ENCODE data around the gene TAF13.
"Not testable (repeated sequence)": the region's sequence is repeated elsewhere in the genome, so short reads cannot be mapped to it uniquely, and the experiment has no call there.

Gene TAF13

DNA sequence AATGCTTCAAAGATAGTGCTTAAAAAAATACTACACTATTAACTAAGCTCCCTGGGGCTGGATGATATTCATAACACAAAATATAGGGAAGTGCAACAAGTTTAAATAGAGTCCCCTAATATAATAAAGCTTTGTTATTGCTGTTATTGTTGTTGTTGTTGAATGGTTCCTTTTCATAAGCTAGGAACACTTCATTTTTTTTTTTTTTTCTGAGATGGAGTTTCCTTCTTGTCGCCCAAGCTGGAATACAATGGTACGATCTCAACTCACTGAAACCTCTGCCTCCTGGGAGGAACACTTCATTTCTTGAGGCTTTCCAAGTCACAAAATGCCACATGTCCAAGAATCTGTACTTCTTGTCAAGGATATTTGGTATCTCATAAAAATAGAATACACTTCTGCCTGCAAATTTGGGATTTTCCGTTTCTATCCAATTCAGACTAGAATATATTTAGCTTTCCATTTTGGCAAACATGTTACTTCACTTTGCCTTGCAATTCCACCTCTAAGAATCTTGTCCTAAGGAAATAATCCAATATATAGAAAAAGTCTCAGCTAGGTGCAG lies 55.0 kb downstream of the TAF13 start:
- no peak for DNase-seq (ENCODE audit: low spot score)
- TF ChIP-seq, protein P1, sequence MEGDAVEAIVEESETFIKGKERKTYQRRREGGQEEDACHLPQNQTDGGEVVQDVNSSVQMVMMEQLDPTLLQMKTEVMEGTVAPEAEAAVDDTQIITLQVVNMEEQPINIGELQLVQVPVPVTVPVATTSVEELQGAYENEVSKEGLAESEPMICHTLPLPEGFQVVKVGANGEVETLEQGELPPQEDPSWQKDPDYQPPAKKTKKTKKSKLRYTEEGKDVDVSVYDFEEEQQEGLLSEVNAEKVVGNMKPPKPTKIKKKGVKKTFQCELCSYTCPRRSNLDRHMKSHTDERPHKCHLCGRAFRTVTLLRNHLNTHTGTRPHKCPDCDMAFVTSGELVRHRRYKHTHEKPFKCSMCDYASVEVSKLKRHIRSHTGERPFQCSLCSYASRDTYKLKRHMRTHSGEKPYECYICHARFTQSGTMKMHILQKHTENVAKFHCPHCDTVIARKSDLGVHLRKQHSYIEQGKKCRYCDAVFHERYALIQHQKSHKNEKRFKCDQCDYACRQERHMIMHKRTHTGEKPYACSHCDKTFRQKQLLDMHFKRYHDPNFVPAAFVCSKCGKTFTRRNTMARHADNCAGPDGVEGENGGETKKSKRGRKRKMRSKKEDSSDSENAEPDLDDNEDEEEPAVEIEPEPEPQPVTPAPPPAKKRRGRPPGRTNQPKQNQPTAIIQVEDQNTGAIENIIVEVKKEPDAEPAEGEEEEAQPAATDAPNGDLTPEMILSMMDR (IDR thresholded peaks at IDR 0.05): no peak
- Histone ChIP-seq H3K4me3 (no peak overlapping the region), H3K27ac (no peak overlapping the region)

- not testable (repeated sequence) for DNase-seq (ENCODE audit: low spot score)
Observed at GRCh38 chr1:109017719-109018118, 58.1 kb downstream of the TAF13 start.

GRCh38 chr1:109017134-109017533 lies 58.7 kb downstream of the TAF13 start:
- no peak for DNase-seq (ENCODE audit: low spot score)
- Histone ChIP-seq H3K4me3 (no peak overlapping the region), H3K27ac (no peak overlapping the region)
- TF ChIP-seq, protein P1 (IDR thresholded peaks at IDR 0.05): no peak

More at GRCh38 chr1:109017719-109018118, 58.1 kb downstream of the TAF13 start:
- H3K27ac ChIP-seq, H3K4me3 ChIP-seq: not testable (repeated sequence)
